Measurements from ENCODE around the gene SPATA2L. TPM values are rescaled to one million over a fixed set of nuclear protein-coding genes. Genes with fewer than 3 reads are reported as not detected.

The SPATA2L gene
- total and polyA plus RNA-seq, 8 donors, result 9.7 to 41.4 (median 12.8) TPM; not detected in 1

DNA sequence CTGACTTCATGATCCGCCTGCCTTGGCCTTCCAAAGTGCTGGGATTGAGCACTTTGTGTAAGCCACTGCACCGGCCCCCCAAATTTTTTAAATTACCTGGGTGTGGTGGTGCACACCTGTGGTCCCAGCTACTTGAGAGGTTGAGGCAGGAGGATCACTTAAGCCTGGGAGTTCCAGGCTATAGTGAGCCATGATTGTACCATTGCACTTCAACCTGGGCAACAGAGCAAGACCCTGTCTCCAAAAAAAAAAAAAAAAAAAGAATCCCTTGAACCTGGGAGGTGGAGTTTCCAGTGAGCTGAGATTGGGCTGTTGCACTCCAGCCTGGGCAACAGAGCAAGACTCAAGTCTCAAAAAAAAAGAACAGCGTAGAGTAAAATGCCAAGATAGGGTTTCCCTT lies 35.0 kb upstream of the SPATA2L start:
- intact Hi-C loops (cut with DNase I; ENCODE audit: low total_unique reads), result no loop called here
- Histone ChIP-seq H3K36me3 (peaks cover 88 to 100% (median 99%) of the 10 kb centered on the region in 4 donors), H3K4me1 (no peaks in the 10 kb centered on the region)

DNA sequence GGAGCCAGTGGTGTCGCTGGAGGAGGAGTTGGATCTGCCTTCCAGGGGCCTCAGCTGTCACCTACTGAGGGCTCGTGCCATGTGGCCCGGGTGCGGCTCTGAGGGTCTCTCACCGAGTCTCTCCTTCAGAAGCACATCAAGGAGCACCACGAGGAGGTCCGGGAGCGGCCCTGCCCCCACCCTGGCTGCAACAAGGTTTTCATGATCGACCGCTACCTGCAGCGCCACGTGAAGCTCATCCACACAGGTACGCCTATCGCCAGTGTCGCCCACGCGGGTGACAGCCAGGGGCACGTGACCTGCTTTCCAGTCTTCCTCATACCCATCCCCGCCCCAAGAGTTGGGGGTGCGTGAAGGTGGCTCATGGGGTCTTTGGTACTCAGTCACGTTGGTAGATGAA lies 32.3 kb upstream of the SPATA2L start:
- Histone ChIP-seq H3K27ac (no peak overlapping the region), H3K9me3 (no peaks in the 10 kb centered on the region), H3K4me3 (no peak overlapping the region), H3K27me3 (no peaks in the 10 kb centered on the region), H3K4me1 (no peaks in the 10 kb centered on the region), H3K36me3 (peaks cover 95 to 100% (median 100%) of the 10 kb centered on the region in 4 donors)
- intact Hi-C loops (cut with DNase I; ENCODE audit: low total_unique reads), result no loop called here
- DNase-seq, result no peak
- 88 to 95% (median 93%) methylated on average over 14 to 21 of the region's 21 CpGs for WGBS, 5 donors
- no peak for TF ChIP-seq POLR2AphosphoS5 (IDR thresholded peaks at IDR 0.05)
- TF ChIP-seq, protein P1, sequence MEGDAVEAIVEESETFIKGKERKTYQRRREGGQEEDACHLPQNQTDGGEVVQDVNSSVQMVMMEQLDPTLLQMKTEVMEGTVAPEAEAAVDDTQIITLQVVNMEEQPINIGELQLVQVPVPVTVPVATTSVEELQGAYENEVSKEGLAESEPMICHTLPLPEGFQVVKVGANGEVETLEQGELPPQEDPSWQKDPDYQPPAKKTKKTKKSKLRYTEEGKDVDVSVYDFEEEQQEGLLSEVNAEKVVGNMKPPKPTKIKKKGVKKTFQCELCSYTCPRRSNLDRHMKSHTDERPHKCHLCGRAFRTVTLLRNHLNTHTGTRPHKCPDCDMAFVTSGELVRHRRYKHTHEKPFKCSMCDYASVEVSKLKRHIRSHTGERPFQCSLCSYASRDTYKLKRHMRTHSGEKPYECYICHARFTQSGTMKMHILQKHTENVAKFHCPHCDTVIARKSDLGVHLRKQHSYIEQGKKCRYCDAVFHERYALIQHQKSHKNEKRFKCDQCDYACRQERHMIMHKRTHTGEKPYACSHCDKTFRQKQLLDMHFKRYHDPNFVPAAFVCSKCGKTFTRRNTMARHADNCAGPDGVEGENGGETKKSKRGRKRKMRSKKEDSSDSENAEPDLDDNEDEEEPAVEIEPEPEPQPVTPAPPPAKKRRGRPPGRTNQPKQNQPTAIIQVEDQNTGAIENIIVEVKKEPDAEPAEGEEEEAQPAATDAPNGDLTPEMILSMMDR (IDR thresholded peaks at IDR 0.05), result no peak
- no peak for TF ChIP-seq EP300 (IDR thresholded peaks at IDR 0.05)
- no peak for TF ChIP-seq POLR2A (IDR thresholded peaks at IDR 0.05)

More for the DNA sequence above, 35.0 kb upstream of the SPATA2L start:
- DNase-seq, result no peak
- H3K9me3 ChIP-seq, result no peaks in the 10 kb centered on the region
- TF ChIP-seq POLR2A (IDR thresholded peaks at IDR 0.05) (no peak), EP300 (IDR thresholded peaks at IDR 0.05) (no peak), POLR2AphosphoS5 (IDR thresholded peaks at IDR 0.05) (no peak)
- TF ChIP-seq, protein P1 (IDR thresholded peaks at IDR 0.05), result no peak
- 96 to 100% (median 98%) methylated on average over 2 to 3 of the region's 3 CpGs for WGBS, 5 donors
- no peak overlapping the region for H3K4me3 ChIP-seq
- H3K27ac ChIP-seq, result no peak overlapping the region
- H3K27me3 ChIP-seq, result no peaks in the 10 kb centered on the region

DNA sequence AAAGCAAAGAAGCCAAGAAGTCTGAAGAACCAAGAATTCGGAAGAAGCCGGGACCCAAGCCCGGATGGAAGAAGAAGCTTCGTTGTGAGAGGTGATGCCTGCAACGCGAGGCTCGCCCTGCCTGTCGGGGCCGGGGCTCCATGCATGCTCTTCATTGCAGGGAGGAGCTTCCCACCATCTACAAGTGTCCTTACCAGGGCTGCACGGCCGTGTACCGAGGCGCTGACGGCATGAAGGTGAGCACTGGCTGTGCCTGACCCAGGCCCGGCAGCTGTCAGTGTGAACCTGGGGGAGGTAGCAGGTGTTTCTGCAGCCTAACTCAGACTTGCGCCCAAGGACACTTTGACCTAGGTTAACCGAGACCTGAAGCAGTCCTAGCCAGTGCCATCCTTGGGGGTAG lies 31.8 kb upstream of the SPATA2L start:
- H3K27ac ChIP-seq, result no peak overlapping the region
- WGBS, 5 donors, result 86 to 97% (median 90%) methylated on average over 16 to 17 of the region's 17 CpGs
- H3K27me3 ChIP-seq, result no peaks in the 10 kb centered on the region
- peaks cover 92 to 98% (median 98%) of the 10 kb centered on the region in 4 donors for H3K36me3 ChIP-seq
- no peaks in the 10 kb centered on the region for H3K4me1 ChIP-seq
- intact Hi-C loops (cut with DNase I; ENCODE audit: low total_unique reads), result no loop called here
- TF ChIP-seq POLR2AphosphoS5 (IDR thresholded peaks at IDR 0.05) (no peak), POLR2A (IDR thresholded peaks at IDR 0.05) (no peak), EP300 (IDR thresholded peaks at IDR 0.05) (no peak)
- TF ChIP-seq, protein P1 (IDR thresholded peaks at IDR 0.05), result no peak
- no peak overlapping the region for H3K4me3 ChIP-seq
- no peak for DNase-seq
- no peaks in the 10 kb centered on the region for H3K9me3 ChIP-seq

DNA sequence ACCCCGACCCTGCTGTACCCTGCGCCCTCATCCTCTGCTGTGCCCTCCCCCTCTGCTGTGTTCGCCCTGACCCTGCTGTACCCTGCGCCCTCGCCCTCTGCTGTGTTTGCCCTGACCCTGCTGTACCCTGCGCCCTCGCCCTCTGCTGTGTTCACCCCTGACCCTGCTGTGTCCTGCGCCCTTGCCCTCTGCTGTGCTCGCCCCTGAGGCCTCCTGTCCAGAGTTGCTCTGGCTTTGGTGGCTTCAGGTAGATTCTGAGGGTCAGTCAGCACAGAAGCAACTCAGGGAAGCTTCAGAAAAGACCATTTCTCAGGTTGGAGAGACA lies 31.4 kb upstream of the SPATA2L start:
- TF ChIP-seq POLR2AphosphoS5 (IDR thresholded peaks at IDR 0.05) (no peak), POLR2A (IDR thresholded peaks at IDR 0.05) (no peak), EP300 (IDR thresholded peaks at IDR 0.05) (no peak)
- TF ChIP-seq, protein P1 (IDR thresholded peaks at IDR 0.05), result no peak
- intact Hi-C loops (cut with DNase I; ENCODE audit: low total_unique reads), result no loop called here
- WGBS, 5 donors, result 84 to 95% (median 94%) methylated on average over 9 of the region's 9 CpGs
- DNase-seq, result no peak
- H3K36me3 ChIP-seq, result peaks cover 92 to 98% (median 97%) of the 10 kb centered on the region in 4 donors
- H3K27me3 ChIP-seq, result no peaks in the 10 kb centered on the region
- H3K4me3 ChIP-seq, result no peak overlapping the region
- no peaks in the 10 kb centered on the region for H3K4me1 ChIP-seq
- no peaks in the 10 kb centered on the region for H3K9me3 ChIP-seq
- no peak overlapping the region for H3K27ac ChIP-seq

Data from stomach (tissue), 9 donors.